GM12891 (cell line): ENCODE measurements around the gene HNMT.

Experiments used
- POLR2A ChIP-seq: IDR thresholded peaks from 2 replicates; pipeline ENCODE4 v1.6.1; 2011; ENCODE audit warnings: low read depth, low read length, control low read depth
- POLR2AphosphoS5 ChIP-seq: IDR thresholded peaks from 2 replicates; pipeline ENCODE4 v1.6.1; 2011; ENCODE audit warnings: low read depth, low read length, control low read depth
- POU2F2 ChIP-seq: IDR thresholded peaks from 2 replicates; pipeline ENCODE4 v1.6.1; 2011; ENCODE audit warnings: low read depth, mild to moderate bottlenecking, control low read depth, low read length, moderate library complexity
- SPI1 ChIP-seq: IDR thresholded peaks from 2 replicates; pipeline ENCODE4 v1.6.1; 2011; ENCODE audit warnings: low read depth, low read length, control low read depth
- TAF1 ChIP-seq: IDR thresholded peaks from 2 replicates; pipeline ENCODE4 v1.6.1; 2011; ENCODE audit warnings: low read depth, low read length, control low read depth

DNA sequence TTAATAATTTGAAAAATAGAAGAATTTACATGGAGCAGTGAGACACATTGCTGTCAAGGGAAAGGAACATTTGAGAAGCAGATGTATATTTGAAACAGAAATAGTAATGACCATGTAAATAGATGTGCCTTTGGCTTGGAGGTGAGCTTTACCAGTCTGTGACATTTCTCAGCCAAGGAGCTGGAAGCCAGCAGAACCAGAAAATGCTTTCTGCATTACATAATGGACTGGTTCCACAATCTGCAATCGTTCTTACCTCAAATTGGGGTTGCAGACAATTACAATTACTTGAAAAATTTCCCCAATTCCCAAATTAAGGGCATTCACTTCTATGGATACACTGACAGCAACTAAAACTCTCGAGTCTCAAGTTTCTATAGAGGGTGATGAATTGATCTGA, 59.7 kb downstream of the HNMT start:
- no peak for TF ChIP-seq POLR2A
- TF ChIP-seq POLR2AphosphoS5: no peak
- TF ChIP-seq TAF1: no peak
- no peak for TF ChIP-seq POU2F2
- TF ChIP-seq SPI1: no peak
